SJSA1 (cell line): Measurements from ENCODE around the gene IFT81. TPM values are rescaled to one million over a fixed set of nuclear protein-coding genes. Genes with fewer than 3 reads are reported as not detected.
A peak's percentile ranks its signal among the peaks of the same experiment; 100 is the strongest.

Source experiments
- DNase-seq, 2 experiments: peaks; one replicate each; pipeline ENCODE4 v3.0.0-alpha.2; 2015 to 2020; ENCODE audit warnings: low spot score in 2 of 2, low read depth in 1 of 2
- H3K27ac ChIP-seq: fragments of 250-450 bp; sonication (Bioruptor Pico); 2 replicates; pipeline ENCODE4 v1.5.1; 2020; ENCODE audit warnings: mild to moderate bottlenecking, moderate library complexity
- H3K27me3 ChIP-seq: fragments of 250-450 bp; sonication (Bioruptor Pico); replicated peaks from 2 replicates; pipeline ENCODE4 v1.5.1; 2020; ENCODE audit warnings: mild to moderate bottlenecking, moderate library complexity
- H3K36me3 ChIP-seq: fragments of 250-450 bp; sonication (Bioruptor Pico); 2 replicates; pipeline ENCODE4 v1.5.1; 2020; ENCODE audit warnings: mild to moderate bottlenecking
- H3K4me1 ChIP-seq: fragments of 250-450 bp; sonication (Bioruptor Pico); replicated peaks from 2 replicates; pipeline ENCODE4 v1.6.1; 2021; ENCODE audit warnings: mild to moderate bottlenecking
- H3K4me3 ChIP-seq: fragments of 250-450 bp; sonication (Bioruptor Pico); 2 replicates; pipeline ENCODE4 v1.5.1; 2020; ENCODE audit warnings: mild to moderate bottlenecking
- H3K9me3 ChIP-seq: fragments of 250-450 bp; sonication (Bioruptor Pico); replicated peaks from 2 replicates; pipeline ENCODE4 v1.5.1; 2020; ENCODE audit warnings: mild to moderate bottlenecking
- total RNA-seq: library from RNA; depleted of rRNA; stranded (reverse); fragments of >200 nt; shearing (Covaris generic); gene quantifications from 2 replicates; pipeline ENCODE4 v1.2.3, GENCODE V29; 2014; rRNA removed

The IFT81 gene
- total RNA-seq, 1 experiment from 2014 or later = 9.8 TPM

DNA sequence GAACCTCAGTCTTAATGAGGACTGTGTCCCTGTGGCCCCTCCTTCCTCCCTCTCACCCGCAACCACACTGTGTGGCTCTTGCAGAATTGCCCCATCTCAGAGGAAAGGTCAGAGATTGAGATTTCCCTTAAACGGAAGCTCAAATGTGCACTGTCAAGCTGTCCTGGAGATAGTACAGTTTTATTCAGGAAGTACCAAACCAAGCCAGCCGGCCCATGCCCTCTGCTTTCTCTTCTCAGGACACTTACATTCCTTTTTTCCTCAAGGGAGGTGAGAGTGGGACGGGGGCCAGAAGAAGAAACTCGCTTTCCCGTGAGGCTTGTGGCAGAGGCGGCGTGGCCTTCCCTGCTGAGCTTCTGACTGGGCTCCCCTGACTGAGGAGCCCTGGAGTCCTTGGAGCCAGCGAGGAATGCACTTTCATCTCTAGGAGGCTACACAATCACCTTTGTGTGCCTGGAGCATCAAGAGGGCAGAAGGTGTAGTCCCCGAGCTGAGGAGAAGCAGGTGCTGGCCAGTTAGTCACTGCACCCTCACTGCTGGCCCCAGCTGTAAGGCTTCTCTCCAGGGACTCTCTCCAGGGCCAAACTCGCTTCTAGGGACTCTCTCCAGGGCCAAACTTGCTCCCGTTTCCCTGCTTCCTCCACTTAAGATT is 132.7 kb downstream of the IFT81 start:
- Histone ChIP-seq H3K9me3 (no peaks in the 10 kb centered on the region), H3K4me1 (peaks cover 6% of the 10 kb centered on the region), H3K27ac (no peak overlapping the region), H3K27me3 (no peaks in the 10 kb centered on the region), H3K4me3 (no peak overlapping the region), H3K36me3 (no peaks in the 10 kb centered on the region)
- DNase-seq = no peak

DNA sequence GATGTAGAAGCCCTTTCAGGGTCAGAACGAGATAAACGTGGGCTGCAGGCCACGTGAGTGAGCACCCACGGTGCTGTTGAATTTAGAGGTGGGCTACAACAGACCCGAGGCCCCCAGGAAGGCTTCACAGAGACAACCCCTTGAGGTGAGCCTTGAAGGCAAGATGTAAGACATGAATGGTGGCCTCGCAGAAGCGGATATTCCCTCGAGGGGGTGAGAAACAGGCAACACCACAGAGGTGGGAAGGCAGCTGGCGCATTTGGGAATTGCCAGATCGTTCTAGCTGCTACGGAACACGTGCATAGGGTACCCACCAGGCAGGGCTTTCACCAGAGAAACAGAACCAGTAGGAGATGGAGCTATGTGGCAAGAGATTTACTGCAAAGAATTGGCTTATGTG is 134.3 kb downstream of the IFT81 start:
- no peak overlapping the region for H3K4me3 ChIP-seq
- H3K4me1 ChIP-seq = peaks cover under 1% of the 10 kb centered on the region
- no peaks in the 10 kb centered on the region for H3K9me3 ChIP-seq
- no peak overlapping the region for H3K27ac ChIP-seq
- H3K36me3 ChIP-seq = no peaks in the 10 kb centered on the region
- DNase-seq = no peak
- no peaks in the 10 kb centered on the region for H3K27me3 ChIP-seq

DNA sequence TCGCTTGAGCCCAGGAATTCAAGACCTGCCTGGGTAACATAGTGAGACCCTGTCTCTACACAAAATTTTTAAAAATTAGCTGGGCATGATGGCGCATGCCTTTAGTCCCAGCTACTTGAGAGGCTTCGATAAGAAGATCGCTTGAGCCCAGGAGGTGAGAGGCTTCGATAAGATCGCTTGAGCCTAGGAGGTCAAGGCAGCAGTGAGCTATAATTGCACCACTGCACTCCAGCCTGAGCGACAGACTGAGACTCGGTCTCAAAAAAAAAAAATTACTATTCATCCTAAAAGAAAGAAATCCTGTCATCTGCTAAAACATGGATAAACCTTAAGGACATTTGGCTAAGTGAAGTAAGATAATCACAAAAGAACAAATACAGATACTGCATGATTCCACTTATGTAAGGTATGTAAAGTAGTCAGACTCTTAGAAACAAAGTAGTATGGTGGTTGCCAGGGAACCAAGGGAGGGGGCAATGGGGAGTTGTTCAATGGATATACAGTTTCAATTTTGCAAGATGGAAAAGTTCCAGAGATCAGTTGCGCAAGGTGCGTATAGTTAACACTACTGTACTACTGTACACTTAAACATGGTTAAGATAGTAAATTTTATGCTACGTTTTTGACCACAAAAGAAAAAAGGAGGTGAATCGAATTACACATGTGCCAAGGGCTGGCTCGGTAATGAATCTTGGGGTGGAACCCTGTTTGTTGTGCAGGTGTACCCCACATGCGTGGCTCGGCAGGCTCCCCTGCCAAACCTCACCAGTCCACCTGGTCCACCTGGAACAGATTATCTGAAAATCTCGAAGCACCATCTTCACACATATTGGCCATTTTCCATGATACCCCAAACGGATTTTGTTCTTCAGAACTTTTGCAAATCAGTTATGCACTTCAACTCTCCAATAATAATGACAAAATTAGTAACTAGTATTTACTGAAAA is 138.6 kb downstream of the IFT81 start:
- no peaks in the 10 kb centered on the region for H3K9me3 ChIP-seq
- DNase-seq = no peak
- H3K27ac ChIP-seq = no peak overlapping the region
- no peaks in the 10 kb centered on the region for H3K36me3 ChIP-seq
- no peaks in the 10 kb centered on the region for H3K27me3 ChIP-seq
- peaks cover 20% of the 10 kb centered on the region for H3K4me1 ChIP-seq
- H3K4me3 ChIP-seq = no peak overlapping the region

GRCh38 chr12:110266381-110266960 is 142.3 kb downstream of the IFT81 start:
- Histone ChIP-seq H3K27ac (peak overlapping the region; percentile 53), H3K36me3 (no peaks in the 10 kb centered on the region), H3K27me3 (no peaks in the 10 kb centered on the region), H3K9me3 (no peaks in the 10 kb centered on the region), H3K4me3 (no peak overlapping the region), H3K4me1 (peaks cover 55% of the 10 kb centered on the region)
- no peak for DNase-seq

GRCh38 chr12:110266980-110267620 is 142.9 kb downstream of the IFT81 start:
- peak; percentile 74 to 80 for DNase-seq
- Histone ChIP-seq H3K4me3 (no peak overlapping the region), H3K4me1 (peaks cover 61% of the 10 kb centered on the region)

More at GRCh38 chr12:110266980-110267620, 142.9 kb downstream of the IFT81 start:
- H3K27me3 ChIP-seq = no peaks in the 10 kb centered on the region
- H3K36me3 ChIP-seq = no peaks in the 10 kb centered on the region
- no peaks in the 10 kb centered on the region for H3K9me3 ChIP-seq
- peak overlapping the region; percentile 53 for H3K27ac ChIP-seq

Other genes starting within 250 kb of the IFT81 start
- gene GLTP, start 243.8 kb upstream of the IFT81 start, total RNA-seq = 30.5 and 55.2 TPM in 2 replicates
- gene TCHP, start 224.1 kb upstream of the IFT81 start, total RNA-seq = 28.6 and 43.9 TPM in 2 replicates
- 23.1 and 29.5 TPM in 2 replicates for gene GIT2, start 128.0 kb upstream of the IFT81 start, total RNA-seq
- 111 and 170 TPM in 2 replicates for gene ANKRD13A, start 124.9 kb upstream of the IFT81 start, total RNA-seq
- 4.5 and 9.0 TPM in 2 replicates for gene C12orf76, start 75.8 kb upstream of the IFT81 start, total RNA-seq
- 63.8 and 97.9 TPM in 2 replicates for gene ATP2A2, start 156.9 kb downstream of the IFT81 start, total RNA-seq